Activated naive CD4-positive, alpha-beta T cell (primary cell): ENCODE measurements around the gene SMARCC1.
"Not testable (repeated sequence)": the region's sequence is repeated elsewhere in the genome, so short reads cannot be mapped to it uniquely, and the experiment has no call there.

ENCODE experiments used
- DNase-seq, 4 experiments: peaks; one replicate each; lab custom pipeline; 2025; lab: John Stamatoyannopoulos, UW

Gene SMARCC1

DNA sequence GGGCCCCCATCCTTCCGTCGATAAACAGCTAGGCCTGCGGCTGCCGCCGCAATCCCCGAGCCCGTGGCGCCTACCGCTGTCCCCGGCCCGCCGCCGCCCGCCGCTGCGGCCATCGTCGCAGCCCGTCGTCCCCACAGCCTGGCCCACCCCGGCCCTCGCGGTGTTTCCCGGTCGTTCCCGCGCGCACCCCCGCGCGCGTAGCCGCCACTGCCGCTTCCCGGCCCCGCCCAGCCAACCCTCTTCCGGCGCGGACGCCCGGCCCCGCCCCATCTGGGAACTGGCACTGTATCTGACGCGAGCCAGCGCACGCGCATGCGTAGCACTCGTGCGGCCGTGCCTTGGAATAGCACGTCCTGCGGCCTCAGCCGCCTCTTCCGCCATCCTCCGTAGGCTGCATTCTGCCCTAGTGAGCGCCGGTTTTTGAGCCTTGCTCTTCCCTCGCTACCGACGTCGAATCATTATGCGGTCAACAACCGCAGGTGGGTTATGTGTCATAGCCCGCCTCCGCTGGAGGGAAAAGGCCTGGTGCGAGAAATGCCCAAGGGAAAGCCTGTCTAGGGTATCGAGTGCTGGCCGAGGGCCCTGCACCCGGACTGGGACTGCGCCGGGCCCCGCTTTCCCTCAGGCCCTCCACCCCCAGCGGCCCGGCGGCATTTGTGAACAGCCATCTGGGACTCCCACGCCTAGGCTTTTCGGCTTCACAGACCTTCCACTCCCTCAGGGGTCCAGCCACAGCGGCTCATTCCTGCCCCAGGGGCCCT lies at the start of gene SMARCC1:
TSS of gene SMARCC1 (minus strand) at position 209 of the 761 bp plus-strand sequence. CDS start at position 113, 96 bp downstream.
- DNase-seq, result peak; percentile 86 to 97 (median 92)

DNA sequence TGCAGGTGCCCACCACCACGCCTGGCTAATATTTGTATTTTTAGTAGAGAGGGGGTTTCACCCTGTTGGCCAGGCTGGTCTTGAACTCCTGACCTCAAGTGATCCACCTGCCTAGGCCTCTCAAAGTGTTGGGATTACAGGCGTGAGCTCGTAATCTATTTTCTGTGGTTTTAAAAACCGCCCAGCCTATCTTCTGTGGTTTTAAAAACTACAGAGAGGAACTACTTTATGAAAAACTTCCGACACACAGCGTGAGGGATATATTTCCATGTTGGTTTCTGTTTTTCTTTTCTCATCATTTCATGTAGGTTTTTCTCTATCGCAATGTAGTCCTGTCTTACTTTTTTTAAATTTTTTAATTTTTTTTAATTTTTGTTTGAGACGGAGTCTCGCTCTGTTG lies 47.8 kb upstream of the SMARCC1 start:
- not testable (repeated sequence) for DNase-seq

DNA sequence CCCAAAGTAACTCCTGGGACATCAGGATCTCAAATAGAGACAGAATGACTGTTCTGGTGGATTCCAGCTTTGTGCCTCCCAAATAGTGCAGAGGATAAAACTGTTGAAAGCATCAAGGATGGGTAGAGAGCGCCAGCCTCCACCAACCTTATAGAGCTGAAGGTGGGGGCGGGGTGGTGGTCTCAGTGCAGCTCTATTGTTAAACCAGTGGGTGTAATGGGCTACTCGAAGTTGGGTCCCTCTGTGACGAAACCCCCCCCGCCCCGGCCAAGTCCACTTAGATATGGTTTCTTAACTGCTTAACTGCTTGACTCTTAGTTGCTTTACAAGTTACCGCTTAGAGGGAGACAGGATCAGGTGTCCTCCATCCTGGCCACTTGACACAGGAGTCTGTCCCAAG lies 43.9 kb upstream of the SMARCC1 start:
- no peak for DNase-seq

DNA sequence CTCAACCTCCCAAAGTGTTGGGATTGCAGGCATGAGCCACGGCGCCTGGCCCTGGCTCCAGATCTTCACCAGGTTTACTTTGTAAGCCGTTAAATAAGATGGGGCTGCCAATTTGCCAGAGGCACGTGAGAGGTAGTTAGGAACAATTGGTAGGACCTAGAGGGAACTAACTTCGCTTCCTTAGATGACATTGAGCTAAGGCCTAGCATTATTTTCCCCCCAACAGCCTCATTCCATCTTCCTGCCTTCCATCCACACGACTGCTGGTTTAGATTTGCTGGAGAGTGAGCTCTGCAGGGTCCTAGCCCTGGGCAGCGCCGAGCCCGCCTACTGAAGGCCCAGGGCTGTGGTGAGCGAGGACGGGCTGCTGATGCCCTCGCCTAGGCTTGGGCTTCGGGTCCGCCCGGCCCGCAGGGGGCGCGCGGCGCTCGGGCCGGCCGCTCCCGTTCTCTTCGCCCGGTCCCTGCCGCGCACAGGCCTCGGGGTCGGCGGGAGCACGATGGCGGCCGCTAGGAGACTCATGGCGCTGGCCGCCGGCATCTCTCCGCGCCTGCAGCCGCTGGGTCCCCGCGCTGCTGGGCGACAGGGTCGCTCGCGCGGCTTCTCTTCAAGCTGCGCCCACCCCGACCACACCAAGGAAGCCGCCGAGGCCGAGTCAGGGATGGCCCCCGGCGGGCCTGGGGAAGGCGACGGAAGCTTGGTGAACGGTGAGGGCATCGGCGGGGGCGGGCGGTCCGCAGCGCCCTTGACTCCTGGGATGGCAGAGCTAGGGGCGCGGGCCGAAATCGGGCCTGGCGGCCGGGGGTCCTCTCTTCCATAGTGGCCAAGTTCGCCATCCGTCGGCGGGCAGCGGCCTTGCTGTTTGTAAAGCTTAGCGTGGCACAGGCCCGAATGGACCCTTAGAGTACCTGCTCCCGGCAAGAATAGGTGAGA lies 43.1 kb upstream of the SMARCC1 start:
- peak; percentile 38 to 74 (median 41) for DNase-seq

DNA sequence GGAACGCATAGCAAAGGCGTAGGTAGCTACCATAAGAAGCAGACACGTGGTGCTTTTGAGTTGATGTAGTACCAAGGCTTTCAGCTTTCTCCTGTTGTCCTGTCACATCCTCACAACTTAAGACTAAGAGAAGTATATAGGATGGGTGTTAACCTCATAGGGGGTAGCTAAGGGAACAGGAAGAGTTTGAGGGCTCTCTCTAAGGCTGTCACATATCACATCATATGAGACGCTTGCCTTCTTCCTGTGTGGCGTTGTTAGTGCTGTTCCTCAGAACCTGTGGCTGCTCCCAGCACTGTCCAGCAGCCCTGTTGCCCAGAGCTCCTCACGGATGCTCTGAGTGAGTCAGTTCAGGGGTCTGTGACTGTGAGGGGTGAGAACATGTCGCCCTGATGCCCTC lies 35.9 kb upstream of the SMARCC1 start:
- DNase-seq, result no peak

DNA sequence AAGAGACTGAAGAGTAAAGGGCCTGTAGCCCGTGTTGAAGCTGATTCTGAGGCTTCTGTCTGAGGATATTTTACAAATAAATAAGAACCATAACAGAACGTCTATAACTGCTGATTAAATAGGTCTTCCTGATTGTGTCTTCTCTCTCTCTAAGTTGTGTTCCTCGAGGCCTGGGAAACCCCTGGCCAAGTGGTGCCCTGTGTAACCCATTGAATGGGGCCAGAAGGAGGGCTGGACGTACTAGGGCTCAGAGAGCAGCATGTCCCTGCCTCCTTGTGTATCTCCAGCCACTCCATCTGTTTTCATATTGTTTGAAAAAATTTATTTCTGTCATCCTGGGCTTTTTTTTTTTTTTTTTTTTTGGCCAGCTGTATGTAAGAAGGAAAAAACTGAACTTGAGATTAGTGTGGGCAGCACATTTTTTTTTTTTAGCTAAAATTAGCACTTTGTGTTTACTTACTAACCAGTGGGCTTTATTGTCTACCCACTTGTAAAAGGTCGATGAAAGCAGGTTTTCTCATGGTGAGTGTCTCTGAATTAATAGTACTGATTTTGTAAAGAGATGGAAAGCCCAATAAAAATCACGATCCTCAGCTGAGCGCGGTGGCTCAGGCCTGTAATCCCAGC lies 32.0 kb upstream of the SMARCC1 start:
- DNase-seq, result no peak

DNA sequence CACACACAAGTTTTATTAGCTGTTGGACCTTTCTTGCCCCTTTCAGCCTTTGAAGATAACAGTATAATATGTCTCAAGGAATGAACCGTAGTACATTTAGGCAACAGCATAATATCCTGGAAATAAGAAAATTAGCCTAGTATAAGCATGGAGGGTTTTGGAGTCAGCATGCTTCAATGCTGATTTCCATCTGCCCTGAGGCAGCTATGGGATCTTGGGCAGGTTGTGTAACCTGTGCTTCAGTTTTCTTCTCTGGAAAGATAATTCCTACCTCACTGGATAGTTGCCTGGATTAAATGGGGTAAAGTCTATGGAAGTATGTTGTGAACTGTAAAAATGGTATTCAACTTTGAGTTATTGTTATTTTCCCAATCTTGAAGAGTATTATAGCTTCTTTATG lies 22.9 kb upstream of the SMARCC1 start:
- no peak for DNase-seq

DNA sequence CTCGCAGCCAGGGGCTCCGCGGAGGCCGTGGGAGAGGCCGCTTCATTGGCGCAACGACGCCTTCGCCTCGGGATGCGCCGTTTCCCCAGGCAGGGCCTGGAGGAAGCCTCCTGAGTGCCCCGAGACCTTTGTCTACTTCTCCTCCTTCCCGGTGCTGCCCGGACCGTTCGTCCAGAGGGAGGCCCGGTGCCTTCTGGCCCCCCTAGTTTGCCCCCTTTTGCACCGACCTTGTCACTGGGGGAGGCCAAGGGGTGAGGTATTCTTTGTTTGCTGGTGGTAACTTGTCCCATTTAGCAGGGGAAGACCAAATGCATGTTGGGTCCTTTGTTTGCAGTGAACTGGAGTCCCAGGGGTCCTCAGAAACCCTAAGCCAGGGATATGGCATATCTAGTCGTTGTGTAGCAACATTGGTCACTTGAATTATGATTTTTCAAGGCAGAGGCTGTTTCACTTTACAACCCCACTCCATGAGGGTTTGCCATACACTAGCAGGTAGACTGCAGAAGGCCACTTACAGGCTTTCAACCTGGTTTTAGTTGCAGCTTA lies 21.9 kb upstream of the SMARCC1 start:
- no peak for DNase-seq

DNA sequence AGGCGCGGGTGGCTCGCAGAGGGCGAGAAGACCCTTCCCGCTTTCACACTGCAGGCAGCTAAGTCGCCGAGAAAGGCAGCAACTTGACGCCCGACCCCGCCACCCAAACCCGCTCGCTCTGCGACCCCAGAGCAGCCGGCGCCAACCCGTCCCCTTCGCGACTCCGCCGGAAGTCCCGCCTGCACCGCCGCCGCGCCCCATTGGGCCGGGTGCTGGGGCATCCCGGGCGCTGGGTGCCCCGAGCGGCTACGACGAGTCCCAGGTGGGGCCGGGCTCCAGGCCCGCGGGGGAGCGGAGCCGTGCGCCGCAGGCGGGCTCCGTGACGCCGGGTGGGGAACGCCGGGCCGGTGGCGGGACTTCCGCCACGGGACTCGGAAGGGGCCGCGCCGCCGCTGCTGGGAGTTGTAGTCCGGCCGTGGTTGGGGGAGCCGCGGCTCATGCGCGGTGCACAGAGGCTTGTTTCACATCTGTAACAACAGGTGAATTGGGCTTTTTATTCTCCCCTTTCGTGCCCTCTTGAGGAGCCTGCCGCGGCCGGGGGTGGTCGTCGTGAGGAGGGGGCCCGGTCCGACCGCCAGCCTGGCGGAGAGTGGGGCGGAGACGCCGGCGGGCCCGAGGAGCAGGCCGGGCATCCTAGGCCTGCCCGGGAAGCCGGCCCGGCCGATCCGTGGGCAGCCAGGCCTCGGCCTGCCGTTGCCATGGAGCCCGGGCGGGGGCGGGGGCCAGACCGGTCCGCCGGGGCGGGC lies 21.2 kb upstream of the SMARCC1 start, which contains the start of gene DHX30:
TSS of gene DHX30 (plus strand) at position 405 of the 746 bp plus-strand sequence. CDS start 7,546 bp downstream, outside the sequence.
- peak; percentile 49 to 76 (median 64) for DNase-seq

DNA sequence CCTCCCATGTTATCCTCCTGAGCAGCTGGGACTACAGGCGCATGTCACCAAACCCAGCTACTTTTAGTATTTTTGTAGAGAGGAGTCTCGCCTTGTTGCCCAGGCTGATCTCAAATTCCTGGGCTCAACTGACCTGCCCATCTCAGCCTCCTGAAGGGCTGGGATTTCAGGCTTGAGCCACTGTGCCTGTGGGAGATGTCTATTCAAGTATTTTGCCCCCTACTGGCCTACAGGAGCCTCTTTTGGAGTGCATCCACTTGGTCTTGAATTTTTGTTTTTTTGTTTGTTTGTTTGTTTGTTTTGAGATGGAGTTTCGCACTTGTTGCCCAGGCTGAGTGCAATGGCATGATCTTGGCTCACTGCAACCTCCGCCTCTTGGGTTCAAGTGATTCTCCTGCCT lies 18.0 kb upstream of the SMARCC1 start:
- no peak for DNase-seq

DNA sequence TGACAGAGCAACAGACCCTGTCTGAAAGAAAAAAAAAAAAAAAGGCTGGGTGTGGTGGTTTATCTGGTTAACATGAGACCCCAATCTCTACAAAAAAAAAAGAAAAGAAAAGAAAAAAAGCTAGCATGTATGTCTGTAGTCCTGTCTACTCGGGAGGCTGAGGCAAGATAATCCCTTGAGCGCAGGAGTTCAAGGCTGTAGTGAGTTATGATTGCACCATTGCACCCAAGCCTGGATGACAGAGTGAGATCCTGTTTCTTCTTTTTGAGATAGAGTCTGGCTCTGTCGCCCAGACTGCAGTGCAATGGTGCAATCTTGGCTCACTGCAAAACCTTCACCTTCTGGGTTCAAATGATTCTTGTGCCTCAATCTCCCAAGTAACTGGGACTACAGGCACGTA lies 12.9 kb upstream of the SMARCC1 start:
- DNase-seq, result no peak

DNA sequence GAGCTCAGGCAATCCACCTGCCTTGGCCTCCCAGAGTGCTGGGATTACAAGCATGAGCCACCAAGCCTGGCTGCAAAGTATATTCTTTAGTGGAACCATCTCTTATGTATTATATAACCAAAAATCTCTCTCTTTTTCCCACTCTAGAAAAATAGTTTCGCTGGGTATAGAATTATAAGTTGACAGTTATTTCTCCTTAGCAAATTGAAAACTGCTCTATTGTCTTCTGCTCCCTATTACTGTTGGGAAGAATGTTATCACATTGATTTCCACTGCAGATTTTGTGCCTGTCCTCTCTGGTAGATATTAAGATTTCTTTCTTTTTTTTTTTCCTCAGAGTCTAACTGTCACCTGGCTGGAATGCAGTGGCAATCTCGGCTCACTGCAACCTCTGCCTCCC lies 11.0 kb upstream of the SMARCC1 start:
- DNase-seq, result no peak

DNA sequence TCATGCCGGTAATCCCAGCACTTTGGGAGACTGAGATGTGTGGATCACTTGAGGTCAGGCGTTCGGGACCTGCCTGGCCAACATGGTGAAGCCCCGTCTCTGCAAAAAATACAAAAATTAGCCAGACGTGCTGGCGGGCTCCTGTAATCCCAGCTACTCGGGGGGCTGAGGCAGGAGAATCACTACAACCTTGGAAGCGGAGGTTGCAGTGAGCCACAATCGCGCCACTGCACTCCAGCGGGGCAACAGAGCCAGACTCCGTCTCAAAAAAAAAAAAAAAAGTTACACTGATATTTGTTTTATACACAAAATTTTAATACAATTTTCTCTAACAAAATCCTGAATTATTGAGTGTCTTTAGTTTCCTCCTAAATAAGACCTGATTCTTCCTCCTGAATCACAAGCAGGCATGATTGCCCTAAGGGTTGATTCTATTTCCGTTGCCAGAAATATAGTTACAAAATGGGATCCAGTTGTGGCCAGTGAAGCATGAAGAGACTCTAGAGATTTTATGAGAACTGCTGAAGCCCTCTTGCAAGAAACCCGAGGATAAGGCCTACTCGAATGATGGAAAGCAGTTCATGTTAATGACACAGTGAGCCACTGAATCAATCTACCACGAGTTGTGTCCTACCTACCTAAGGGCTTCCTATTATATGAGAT lies 9.6 kb upstream of the SMARCC1 start:
- DNase-seq, result no peak

DNA sequence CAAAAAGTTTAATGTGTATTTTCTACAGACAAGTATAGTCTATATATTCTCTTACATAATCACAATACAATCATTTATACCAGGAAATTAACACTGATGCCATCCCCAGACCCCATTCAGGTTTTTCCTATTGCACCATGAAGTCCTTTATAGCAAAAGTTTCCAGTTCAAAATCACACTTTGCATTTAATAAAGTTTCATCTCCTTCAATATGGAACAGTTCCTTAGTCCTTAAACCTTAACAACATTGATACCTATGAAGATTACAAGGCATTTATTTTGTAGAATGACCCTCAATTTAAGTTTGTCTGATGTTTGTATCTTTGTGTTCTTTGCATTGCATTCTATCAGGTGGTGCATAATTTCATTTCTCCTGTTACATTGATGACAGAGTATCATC lies 2.0 kb upstream of the SMARCC1 start:
- no peak for DNase-seq

DNA sequence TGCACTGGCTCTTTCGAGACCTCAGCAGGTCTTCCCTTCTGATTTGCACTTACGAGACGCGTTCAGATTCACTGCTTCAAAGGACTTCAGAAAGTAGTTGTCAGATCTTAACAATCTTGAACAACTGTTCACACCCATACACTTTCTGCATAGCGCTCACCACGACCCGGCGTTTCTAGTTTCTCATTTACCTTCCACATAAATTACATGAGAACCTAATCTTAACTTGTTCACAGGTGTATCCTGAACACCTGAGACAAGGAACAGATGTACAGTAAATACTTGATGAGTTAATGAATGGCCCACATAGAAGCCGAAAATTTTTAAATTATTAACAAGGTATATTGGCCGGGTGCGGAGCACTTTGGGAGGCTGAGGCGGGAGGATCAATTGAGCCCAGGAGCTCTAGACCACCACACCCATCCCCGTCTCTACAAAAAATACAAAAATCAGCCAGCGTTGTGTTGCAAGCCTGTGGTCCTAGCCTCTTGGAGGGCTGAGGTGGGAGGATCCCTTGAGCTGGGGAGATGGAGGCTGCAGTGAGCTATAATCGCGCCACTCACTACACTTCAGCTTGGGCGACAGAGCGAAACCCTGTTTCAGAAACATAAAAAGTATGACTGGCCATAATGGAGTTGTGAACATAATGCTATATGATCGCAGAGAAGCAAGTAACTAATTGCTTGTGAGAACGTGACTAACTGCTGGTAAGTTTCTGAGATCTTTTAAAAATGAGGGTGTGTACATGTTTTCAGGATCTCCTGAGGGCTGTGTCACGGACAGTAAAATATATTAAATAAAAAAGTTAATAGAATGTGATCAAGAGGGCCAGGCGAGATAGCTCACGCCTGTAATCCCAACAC lies 984 bp upstream of the SMARCC1 start:
- no peak for DNase-seq

DNA sequence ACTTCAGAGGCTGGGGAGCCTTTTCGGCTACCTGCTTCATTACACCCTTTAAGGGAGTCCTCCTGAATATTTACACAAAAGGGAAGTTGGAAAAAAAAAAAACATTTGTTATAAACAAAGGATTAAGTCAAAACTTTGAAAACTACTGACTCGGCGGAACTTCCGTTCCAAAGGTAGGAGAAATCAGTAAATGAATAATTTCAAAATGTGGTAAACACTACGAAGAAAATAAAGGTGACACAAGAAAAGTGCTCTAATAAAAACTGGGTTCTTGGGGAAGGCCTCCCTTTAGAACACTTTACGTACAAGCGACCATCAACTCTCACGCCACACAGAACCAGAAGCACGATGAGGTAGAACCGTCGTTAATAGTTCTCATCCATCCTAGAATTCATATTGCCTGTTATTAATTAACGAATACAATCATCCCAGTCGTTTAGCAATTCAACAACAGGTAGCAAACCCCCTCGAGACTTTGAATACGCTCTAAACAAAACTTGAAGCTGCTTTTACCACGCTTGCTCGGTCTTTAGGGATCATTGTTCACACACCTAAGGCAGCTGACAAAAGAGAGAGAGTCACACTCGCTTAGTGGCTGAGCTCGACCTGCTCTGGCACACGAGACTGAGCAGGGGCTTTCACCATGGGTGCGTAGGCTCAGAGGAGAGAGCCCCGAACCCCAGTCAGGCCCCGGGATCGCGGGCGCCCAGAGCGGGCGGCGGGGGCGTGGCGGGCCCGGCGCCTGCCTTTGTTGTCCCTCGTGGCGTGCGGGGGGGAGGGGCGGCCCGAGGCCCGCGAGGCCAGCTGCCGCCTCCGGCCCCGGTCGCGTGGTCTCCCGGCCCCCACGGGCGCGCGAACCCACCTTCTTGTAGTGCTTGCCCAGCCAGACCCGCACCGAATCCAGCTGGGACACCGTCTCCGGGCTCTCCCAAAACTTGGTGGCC lies 680 bp downstream of the SMARCC1 start:
- DNase-seq, result peak; percentile 38 to 67 (median 54)

DNA sequence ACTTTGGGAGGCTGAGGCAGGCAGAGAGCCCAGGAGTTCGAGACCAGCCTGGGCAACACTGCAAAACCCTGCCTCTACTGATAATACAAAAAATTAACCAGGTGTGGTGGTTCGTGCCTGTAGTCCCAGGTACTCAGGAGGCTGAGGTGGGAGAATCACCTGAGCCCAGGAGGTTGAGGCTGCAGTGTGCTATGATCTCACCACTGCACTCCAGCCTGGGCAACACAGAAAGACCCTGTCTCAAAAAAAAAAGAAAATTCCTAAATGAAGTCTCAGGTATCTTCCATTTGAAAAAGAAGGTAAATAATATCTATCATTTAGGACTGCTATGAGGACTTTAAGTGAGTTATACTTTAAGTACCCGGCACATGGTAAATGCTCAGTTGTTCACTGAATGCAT lies 2.9 kb downstream of the SMARCC1 start:
- DNase-seq, result no peak

DNA sequence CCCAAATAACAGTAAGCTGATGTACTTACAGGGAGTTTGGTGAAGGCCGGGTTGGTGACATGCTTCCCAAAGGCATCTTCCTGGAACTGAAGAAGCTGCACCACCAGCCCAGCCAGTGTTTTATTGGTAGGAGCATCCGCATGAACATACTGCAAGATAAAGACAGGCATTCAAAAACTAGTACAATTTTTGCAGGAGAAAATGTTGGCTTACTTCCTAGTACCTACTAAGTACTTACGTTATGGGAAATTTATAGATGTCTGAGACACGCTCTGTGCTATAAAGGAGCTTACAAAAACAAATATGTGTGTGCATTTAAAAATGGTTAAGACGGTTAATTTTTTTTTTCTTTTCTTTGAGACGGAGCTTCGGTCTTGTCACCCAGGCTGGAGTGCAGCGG lies 8.9 kb downstream of the SMARCC1 start:
- DNase-seq, result no peak

DNA sequence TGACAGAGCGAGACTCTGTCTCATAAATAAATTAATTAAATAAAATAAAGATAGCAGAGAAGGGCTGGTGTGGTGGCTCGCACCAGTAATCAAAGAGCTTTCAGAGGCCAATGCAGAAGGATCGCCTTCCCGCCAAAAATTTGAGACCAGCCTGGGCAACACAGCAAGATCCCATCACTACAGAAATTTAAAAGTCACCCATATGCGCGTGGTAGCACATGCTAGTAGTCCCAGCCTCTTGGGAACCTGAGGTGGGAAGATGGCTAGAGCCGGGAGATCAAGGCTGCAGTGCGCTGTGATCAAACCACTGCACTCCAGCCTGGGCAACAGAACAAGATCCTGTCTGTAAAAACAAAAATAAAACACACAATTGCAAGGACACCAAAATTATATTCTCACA lies 9.6 kb downstream of the SMARCC1 start:
- no peak for DNase-seq
